ENCODE measurements around the gene SARDH.

- TF ChIP-seq EZH2 (IDR thresholded peaks at IDR 0.05; ENCODE audit: borderline replicate concordance, insufficient read depth, low read depth, low read length, poor library complexity, severe bottlenecking), result no peak
- no peak for TF ChIP-seq CTCF (IDR thresholded peaks at IDR 0.05)
These were observed 115.6 kb downstream of the SARDH start for GRCh38 chr9:133622555-133622954.
